Measurements from ENCODE around the gene ADAMTS18.
"Not testable (repeated sequence)": the region's sequence is repeated elsewhere in the genome, so short reads cannot be mapped to it uniquely, and the experiment has no call there.

Gene ADAMTS18

GRCh38 chr16:77279316-77279715, 155.5 kb downstream of the ADAMTS18 start:
- DNase-seq (ENCODE audit: low read depth): not testable (repeated sequence)

DNA sequence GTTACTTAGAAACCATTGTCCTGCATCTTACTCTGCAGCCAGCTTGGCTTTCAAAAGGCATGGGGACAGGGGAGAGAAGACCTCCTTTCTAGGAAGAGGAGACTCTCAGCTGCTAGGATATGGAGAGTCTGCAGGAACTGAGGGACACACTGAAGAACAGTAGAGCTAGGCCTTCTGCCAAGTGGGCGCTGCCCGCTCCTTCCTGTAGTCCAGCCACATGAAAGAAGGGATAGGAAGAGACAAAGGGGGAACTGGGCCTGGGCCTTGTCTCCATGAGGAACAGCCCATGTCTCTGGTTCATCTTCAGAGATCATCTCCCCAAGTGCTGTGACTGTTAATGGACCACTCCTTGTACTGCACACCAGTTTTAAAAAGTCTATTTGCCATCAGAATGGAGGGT, 157.3 kb downstream of the ADAMTS18 start:
- DNase-seq (ENCODE audit: low read depth): no peak

GRCh38 chr16:77277141-77277540, 157.7 kb downstream of the ADAMTS18 start:
- DNase-seq (ENCODE audit: low read depth): no peak

DNA sequence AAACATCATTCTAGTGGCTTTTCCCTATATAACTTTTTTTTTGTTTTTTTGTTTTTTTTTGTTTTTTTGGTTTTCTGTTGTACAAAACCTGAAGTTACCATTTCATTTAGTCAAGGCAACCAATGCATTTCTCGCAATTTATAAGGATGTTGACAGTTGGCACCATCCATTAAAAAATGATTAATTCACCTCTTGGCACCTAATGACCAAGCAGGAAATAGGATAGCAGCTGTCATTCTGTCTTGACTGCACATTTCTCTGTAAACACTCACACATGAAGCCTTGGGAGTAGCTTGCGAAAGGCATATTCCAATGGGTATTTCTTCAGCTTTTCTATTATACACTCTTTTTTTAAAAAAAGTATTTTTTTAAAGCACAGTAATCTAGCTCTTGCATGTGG, 158.2 kb downstream of the ADAMTS18 start:
- no peak for DNase-seq (ENCODE audit: low read depth)

DNA sequence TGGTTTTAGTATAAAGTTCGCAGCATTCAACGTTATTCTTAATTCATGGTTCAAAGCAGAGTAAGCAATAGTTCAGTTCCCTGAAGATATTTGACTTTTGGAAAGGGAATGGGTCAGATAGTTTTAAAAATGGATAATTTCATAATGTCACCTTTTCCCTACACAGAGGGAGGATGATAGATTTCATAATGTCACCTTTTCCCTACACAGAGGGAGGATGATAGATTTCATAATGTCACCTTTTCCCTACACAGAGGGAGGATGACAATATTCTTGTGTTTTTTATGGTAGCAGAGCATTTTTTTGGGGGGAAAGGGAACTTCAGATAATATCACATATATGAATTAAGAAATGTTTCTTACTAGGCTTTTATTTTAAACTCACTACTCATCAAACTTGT, 159.5 kb downstream of the ADAMTS18 start:
- not testable (repeated sequence) for DNase-seq (ENCODE audit: low read depth)

DNA sequence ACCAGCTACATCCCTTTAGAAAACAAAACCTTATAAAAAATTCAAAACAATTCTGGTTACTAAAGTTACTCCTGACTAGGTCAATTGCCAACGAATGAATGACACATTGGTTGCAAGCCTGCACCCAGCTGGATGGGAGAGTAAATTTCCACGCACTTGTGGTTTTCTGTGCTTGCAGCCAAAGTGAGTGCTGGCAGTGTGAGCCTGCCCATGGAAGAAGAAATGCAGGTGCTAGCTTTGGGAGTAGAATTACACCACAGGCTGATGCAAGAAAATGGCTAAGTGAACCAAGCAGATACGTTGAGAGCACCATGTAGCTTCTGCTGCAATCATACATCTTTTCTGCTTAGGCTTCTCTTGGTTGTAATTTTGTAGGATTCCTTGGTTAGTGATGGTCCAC, 161.0 kb downstream of the ADAMTS18 start:
- no peak for DNase-seq (ENCODE audit: low read depth)

DNA sequence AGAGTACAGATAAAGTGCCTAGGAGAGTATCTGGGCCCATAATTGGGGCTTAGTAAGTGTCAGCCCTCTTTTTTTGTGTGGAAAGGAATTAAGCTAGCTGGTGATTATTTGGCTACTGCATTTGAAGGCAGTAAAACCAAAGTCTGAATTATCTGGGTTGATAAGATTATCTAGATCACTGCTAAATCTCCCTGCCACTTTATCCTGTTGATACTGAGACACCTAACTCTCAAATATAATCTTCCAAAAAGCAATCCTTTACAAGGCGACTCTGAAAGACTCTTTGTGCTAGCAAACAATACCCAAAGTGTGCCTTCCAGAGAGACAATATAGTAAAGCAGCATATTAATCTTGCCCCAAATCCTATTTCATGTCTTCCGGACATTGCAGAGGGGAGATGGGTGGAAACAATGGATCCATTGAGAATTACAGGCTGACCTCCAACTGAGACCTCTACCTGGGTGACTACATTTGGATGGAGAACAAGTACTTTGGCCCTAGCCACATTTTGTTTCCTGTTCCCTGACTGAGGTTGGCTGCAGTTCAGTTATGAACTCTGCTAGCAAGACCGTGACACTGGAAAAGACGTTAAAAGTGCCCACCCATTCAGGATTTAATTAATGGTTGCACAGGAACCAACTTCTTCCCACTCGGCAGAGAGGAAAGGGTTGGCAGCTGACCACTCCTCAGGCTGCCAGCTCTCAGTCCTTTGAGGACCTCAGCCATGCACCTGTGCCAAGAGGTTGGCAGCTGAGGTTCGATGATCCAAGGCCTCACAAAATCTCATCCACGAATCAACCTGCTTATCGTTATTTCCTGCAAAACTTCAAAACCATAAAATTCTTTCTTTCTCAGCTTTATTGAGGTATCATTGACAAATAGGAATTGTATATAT, 163.1 kb downstream of the ADAMTS18 start:
- no peak for DNase-seq (ENCODE audit: low read depth)

GRCh38 chr16:77266185-77266584, 168.6 kb downstream of the ADAMTS18 start:
- DNase-seq (ENCODE audit: low read depth): not testable (repeated sequence)

DNA sequence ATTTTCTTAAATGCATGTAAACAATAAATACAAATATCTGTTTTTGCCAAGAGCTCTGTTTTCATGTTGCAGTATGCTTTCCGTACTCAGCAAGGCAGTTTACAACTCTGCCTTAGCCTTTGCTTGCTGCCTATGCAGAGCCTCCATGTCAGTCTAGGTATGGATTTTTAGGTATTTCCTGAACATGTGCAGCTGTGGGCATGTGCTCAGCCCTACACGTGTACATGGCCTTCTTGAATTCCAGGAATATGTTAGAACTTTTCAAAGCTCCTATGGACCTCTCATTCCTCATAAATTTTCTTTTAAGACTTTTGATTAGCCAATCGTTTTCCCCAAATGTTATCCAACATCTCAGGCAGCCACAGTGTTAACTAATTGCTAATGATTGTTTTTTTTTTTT, 171.9 kb downstream of the ADAMTS18 start:
- no peak for DNase-seq (ENCODE audit: low read depth)

DNA sequence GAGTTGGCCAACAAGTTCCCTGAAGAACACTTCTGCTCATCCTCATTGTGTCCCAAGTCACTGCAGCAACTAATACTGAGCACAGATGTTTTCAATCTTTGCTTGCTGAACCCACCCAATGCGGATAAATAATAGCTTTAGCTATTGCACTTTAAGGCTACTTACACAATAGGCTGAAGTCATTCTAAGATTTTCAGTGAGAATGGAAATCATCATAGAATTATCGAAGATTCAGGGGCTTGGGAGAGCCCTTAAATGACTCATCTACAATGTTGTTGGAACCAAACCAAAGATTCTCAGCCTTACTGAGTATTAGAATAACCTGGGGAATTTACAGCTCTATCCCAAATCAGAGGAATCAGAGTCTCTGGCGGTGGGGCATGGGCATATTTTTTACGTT, 184.4 kb downstream of the ADAMTS18 start:
- DNase-seq (ENCODE audit: low read depth): no peak

DNA sequence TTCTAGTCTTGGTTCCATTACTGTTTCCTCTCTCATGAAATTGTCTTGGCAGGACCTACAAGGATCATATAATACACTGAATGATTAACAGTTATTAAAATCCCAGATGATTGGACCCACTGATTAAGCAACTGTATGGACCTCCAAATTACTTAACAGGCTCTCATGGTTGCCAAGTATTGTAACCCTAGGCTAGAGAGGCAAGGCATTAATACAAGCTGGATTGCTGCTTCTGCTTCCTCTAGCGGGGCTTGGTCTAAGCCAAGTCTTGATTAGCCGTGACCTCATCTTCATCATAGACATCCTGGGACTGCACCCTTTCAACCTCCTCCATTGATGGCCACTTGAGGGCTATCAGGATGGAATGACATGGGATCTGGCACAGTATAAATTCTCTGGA, 188.7 kb downstream of the ADAMTS18 start:
- DNase-seq (ENCODE audit: low read depth): no peak

DNA sequence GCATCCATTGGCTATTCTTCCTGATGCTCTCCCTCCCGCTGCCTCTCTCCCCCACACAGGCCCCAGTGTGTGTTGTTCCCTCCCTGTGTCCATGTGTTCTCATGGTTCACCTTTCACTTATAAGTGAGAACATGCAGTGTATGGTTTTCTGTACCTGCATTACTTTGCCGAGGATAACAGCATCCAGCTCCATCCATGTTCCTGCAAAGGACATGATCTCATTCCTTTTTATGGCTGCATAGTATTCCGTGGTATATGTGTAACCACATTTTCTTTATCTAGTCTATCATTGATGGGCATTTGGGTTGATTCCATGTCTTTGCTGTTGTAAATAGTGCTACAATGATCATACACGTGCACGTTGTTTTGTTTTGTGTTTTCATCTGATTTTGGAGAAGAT, 192.4 kb downstream of the ADAMTS18 start:
- DNase-seq (ENCODE audit: low read depth): not testable (repeated sequence)

- no peak for DNase-seq (ENCODE audit: low read depth)
Observed at GRCh38 chr16:77238593-77238992, 196.2 kb downstream of the ADAMTS18 start.

GRCh38 chr16:77236063-77236511, 198.7 kb downstream of the ADAMTS18 start:
- DNase-seq (ENCODE audit: low read depth): peak; percentile 78

GRCh38 chr16:77234611-77235010, 200.2 kb downstream of the ADAMTS18 start:
- DNase-seq (ENCODE audit: low read depth): no peak

- no peak for DNase-seq (ENCODE audit: low read depth)
Observed at GRCh38 chr16:77233799-77234519, 200.9 kb downstream of the ADAMTS18 start.
